ENCODE results near the gene CLEC16A.
"Not testable (repeated sequence)": the region's sequence is repeated elsewhere in the genome, so short reads cannot be mapped to it uniquely, and the experiment has no call there.

The CLEC16A gene

DNA sequence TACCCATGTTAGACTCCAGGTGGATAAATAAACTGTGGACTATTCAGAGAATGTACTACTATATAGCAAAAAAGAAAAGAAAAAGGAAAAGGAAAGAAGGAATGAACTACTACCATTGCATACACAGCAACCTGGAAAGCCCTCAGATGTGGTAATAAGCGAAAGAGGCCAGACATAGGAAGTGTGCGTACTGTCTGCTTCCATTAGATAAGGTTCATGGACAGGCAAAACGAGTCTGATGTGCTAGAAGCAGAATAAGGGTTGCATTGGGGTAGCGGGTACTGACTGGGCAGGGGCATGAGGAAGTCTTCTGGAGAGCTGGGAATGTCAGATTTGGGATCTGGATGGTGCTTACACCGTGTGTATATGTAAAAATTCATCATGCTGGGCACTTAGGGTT lies 21.8 kb downstream of the CLEC16A start:
- DNase-seq (ENCODE audit: low spot score) = no peak

DNA sequence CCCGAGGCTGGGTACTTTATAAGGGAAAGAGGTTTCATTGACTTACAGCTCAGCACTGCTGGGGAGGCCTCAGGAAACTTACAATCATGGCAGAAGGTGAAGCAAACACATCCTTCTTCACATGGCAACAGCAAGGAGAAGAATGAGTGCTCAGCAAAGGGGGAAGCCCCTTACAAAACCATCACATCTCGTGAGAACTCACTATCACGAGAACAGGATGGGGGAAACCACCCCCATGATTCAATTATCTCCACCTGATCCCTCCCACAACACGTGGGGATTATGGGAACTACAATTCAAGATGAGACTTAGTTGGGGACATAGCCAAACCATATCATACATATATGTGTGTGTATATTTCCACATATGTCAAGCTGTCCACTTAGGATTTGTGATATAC lies 22.2 kb downstream of the CLEC16A start:
- not testable (repeated sequence) for DNase-seq (ENCODE audit: low spot score)

DNA sequence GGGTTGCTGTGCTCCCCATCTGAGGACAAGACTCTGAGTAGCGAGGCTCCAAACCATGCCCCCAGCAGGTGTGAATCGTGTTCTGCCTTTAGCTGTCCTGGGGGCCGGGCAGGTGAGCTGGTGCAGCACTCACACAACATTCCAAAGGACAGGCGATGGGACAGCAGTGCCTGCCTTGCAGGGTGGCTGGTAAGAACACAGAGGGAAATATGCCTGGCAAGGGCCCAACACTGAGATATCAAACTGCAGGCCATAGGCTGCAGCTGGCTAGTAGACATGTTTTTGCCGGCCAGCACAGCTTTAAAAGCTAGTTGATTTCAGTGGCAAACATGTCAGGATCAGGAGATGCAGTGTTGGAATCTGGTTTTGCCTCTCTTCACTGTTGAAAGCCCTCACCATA lies 23.6 kb downstream of the CLEC16A start:
- DNase-seq (ENCODE audit: low spot score) = no peak

DNA sequence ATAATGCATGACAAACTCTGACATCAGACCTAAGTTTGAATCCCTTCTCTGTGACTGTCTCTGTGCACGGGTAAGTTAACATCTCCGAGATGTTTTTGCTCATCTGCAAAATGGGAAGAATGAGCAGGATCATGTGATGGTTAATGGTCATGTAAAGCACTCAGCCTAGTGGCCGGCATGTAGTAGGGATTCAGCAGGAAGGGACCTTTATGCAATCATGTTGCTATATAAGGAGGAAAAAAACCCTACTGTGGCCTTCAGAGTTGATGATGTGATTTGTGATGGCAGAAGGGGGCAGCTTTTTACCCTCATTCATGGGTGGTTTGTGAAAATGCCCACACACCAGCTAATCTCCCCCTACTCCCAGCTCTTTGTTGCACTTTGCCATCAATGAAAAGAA lies 24.1 kb downstream of the CLEC16A start:
- DNase-seq (ENCODE audit: low spot score) = no peak

DNA sequence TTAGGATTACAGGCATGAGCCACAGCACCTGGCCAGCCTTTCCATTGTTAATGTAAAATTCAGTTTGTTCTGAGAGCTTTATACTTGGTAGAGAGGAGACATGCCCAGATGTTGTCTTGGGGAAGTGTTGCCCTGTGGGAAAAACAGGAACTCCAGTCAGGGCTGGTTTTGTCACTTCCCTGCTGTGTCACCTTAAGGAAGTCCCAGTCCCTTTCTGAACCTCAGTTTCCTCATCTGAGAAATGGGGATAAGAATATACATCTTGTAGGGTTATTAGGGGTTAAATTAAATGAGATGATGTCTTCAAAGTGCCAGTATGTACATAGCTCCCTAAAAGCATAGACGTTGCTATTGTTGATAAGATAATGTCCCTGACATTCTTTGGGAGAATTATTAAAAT lies 25.3 kb downstream of the CLEC16A start:
- DNase-seq (ENCODE audit: low spot score) = no peak

DNA sequence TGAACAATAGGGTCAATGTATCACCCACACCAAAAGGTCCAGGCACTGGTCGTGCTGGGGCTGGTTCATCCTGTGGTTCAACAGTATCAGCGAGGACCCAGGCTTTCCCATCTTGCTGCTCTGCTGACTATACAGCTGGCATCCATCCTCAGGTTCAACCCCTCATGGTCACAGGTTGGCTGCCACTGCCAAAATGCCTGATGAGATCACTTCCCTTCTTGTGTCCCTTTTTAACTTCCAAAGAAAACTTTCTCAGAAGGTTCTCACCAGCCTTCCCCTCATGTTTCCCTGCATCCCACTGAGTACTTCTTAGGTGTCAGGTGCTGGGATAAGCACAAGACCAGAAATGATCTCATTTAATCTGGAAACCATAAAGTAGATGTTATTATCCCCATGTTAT lies 25.7 kb downstream of the CLEC16A start:
- DNase-seq (ENCODE audit: low spot score) = no peak

DNA sequence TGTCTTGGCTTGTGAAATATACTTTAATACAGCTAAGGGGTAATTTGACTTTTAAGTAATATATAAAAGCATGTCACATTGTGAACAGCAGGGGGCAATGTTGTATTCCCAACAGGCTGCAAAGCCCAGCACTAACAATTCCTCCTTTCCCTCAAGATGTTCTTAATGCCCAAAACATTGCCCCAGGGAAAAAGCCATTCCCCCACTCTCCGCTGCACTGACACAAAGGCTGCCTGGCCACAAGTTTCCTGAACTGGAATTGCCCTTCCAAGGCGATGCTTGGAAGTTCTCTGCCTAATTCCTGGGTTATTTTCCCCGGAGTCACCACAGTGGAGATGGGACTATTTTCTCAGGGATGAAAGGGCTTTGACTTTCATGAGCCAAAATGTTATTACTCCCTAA lies 27.2 kb downstream of the CLEC16A start:
- peak; percentile 75 for DNase-seq (ENCODE audit: low spot score)

DNA sequence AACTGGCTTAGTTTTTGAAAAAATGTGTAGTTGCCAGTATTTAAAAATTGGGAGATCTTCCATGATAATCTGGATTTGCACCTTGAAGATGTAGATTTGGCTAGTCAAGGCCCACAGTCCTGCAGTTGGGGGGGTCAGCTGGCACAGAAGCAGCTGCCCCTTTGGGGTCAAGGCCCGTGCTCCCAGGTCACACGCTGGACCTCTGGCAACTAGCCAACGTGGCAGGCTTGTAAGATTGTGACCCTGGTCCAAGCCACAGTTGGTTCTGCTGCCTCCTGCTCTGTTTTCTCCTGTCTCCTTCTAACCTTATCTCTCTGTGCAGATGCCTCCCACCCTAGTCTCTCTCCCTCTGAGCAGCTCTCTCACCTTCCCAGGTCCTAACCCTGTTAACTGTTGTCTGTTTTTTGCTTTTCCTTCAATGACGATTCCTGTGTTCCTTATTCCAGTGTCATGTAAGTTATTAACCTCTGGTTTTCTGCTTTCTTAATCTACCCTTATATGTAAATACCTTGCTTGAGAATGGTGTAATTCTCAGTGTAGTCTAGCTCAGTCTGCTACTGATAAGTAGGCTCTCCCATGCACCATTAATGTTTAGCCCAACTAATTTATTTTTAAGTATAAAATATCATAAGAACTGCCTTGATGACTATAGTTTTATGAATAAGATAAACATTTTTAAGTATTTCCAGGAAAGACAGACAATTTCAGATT lies 27.9 kb downstream of the CLEC16A start:
- no peak for DNase-seq (ENCODE audit: low spot score)

DNA sequence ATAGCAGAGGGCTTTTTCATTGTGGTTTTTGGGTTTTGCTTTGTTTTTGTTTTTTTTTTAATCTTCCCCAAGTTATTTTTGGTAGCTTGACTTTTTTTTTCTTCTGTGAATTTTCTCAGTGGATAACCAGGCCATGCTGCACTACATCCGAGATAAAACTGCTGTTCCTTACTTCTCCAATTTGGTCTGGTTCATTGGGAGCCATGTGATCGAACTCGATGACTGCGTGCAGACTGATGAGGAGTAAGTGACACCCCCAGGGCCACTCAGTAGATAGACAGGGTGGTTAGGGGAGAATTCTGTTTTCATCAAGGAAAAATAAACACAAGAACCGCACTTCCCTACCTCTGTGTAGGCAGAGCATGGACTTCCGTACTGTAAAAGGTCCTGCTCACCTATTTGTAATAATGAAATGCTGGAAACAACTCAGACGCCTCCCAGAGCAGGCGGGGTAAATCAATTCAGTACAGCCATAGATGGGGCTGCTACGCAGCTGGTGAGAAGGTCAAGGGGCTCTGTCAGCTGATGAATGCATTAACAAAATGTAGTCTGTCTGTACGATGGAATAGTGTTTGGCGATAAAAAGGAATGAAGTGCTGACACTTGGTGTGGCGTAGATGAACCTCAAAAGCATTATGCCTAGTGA lies 28.6 kb downstream of the CLEC16A start:
- no peak for DNase-seq (ENCODE audit: low spot score)

DNA sequence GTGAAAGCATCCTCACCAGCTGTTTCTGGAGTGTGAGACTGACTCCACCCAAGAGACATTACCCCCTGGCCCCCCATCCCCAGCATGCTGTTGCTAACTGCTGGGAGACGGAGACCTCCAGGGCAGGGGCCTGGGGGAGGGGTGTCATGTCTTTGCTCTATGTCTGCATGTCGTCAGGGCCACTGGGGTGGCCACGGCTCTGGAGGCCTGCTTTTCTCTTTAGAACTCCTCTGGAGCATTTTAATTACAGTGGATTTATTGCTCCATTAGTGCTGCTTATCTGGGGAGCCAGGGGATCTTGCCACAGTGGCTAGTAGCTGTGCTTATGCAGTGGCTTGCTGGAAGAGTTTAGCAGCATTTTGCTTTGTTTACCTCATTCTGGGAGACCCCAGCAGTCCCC lies 32.3 kb downstream of the CLEC16A start:
- no peak for DNase-seq (ENCODE audit: low spot score)

DNA sequence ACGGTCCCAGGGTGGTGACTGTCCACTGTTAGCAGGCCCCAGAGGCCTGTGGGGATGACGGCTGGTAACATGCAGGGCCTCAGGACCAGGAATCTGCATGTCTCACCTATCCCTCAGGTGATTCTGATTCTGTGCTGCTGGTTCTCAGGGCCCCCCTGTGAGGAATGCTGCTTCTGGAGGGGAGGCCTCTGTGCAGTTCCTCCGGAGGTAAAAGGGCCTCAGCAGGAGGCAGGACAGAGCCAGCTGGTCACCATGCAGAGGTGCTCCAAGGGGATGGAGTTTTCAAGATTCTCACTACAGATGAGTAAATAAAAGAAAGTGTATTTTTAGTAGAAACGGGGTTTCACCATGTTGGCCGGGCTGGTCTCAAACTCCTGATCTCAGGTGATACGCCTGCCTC lies 33.8 kb downstream of the CLEC16A start:
- no peak for DNase-seq (ENCODE audit: low spot score)

DNA sequence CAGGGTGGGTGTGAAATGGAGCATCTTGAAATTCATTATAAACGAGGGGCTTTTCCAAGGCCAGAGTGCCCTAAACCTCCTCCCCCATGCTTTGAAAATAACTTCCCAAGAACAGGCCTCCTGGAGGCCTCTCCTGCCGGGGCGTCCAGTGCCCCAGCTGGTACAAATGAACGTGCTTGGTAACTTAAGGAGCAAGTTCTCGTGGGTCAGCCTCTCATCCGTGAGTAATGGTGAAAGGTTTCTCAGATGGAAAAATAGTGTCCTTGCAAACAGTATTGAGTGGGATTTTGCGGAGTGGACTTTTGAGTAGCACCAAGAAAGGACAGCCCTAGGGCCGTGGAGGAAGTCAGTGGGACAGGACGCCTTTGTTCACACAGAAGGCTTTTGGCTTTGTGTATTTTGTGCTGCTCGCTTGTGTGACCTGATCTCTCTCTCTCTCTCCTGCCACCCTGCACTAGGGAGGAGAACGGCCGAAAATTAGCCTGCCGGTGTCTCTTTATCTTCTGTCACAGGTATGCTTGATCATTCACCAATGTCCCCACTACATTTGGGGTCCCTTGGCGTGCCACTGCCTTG lies 34.6 kb downstream of the CLEC16A start:
- no peak for DNase-seq (ENCODE audit: low spot score)

DNA sequence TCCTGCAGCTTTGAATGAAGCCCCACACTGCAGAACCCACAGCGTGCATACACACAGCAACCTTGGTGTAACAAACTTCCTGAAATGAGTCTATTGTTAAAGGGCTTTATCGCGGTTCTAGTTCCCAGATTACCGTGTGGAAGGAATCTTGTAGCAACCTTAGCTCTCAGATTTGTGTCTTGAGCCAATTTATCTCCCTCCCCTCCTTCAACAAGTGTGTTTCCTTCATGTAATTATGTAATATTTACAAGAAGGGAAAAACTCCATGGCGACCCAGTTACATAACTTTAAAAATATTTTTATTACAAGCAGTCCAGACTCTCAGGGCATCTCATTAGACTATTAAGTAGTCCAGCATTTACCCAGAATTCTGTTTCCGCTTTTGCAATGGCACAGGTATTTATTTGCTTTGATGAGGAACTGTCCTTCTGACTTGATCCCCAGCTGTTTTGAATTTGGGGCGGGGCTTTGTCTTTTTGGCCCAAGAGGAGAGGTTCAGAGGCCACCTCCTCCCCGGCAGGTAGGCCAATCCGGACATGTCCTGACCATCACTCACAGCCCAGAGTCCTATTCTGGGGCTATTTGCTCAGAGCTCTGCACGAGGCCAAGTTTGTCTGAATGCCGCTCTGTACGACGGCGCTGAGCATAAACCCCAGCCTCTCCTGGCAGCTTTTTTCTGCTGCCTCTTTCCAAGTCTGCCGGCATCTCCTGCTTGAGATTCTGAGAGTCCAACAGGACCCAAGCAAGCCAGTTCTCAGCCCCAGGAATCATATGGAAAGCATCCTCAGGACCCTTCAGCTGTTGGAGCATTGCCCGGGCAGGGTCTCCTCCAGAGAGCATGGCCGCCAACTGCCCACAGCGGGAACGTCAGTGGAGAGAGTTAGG lies 35.6 kb downstream of the CLEC16A start:
- DNase-seq (ENCODE audit: low spot score) = peak; percentile 71

DNA sequence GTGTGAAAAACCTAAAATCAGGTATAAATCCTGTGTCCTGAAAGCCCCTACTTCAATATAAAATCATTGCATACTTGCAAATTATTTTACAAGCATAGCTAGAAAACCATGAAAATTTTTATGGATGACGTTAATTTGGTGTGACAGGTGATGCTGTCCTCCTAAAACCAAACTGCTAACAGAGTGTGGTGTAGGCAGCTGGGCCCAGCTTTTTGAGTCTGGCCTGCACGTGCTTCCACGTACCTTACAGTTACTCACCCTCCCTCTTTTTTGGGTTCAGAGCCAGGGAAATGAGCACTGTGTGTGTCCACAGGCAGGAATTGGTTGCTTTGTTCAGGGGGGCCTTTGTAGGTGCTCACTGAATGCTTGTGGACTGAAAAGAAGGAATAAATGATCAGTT lies 36.4 kb downstream of the CLEC16A start:
- no peak for DNase-seq (ENCODE audit: low spot score)

DNA sequence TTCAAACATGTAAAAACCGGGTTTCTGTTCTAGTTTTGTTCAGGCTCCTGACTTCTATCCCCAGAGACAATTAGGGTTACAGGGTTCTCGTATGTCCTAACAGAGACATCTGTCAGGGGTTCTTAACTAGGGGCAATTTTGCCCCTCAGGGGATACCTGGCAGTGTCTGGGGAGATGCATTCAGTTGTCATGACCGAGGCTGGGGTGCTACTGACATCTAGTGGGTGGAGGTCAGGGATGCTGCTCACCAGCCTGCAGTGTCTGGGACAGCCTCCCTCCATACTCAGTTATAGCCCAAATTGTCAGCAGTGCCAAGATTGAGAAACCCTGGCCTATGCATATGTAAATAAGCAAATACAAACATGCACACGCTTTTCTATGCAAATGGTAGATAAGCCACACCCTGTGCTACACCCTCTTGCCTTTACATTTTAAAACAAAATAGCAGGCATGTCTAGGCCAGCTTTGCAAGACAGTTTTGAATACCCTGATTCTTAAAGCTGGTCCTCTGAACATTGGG lies 37.4 kb downstream of the CLEC16A start:
- no peak for DNase-seq (ENCODE audit: low spot score)

DNA sequence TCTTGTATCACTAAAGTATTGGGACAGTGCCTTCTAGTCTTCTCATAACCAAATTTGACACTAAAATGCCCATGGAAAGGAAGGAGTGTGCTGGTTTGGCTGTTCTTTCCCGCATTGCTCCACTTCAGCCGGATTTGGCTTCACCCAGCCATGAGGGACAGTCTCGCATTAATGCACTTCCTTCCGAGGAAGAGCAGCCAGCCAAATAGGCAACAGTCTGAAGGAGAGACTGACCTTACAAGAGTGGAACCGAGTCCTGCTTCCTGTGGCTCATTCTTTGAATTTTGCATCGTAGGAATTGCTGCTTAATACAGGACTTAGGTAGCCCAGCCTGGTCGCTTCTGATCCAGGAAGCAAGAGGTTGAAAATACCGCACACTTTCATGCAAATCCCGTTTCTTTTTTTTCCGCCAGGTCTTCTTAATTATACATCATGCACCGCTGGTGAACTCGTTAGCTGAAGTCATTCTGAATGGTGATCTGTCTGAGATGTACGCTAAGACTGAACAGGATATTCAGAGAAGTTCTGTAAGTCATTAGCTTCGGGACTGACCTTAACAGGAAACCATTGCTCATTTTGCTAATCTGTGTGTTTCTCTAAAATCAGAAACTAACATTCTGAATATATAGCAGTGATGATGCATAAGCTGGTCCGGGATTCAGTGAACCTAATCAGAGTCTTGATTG lies 38.2 kb downstream of the CLEC16A start:
- DNase-seq (ENCODE audit: low spot score) = no peak

DNA sequence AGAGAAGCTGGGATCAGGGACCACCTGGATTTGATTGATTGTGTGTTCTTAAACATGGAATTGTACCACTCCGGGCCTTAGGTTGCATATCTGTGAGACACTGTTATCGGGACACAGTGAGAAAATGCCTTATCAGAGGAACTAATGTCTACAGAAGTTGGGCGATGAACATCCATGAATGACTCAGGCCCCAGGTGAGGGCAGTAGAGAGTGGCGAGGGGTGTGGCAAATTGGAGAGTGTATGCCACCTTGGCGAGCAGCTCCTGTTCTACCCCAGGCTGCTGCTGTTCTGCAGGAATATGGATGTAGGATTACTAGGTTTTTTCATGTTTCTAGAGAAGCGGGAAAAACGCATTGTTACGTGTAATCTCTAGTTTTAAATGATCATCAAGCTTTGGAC lies 38.8 kb downstream of the CLEC16A start:
- no peak for DNase-seq (ENCODE audit: low spot score)

DNA sequence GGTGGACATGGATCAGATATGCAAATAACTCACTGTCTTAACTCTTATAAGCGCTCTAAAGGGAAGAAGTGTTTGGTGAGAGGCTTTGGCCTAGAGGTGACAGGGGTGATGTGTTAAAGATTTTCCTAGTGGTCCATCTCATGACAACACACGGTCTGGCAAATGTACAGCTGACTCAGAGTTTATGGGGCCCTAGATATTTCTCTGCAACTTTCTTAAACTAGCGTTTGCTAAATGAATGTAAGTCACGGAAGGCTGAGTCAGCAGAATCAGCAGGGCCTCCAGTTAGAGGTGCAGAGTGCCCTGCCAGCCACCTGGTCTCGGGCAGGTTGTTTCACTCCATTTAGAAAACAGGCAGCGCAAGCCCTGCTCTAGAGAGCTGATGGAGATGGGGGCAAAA lies 40.1 kb downstream of the CLEC16A start:
- DNase-seq (ENCODE audit: low spot score) = no peak

DNA sequence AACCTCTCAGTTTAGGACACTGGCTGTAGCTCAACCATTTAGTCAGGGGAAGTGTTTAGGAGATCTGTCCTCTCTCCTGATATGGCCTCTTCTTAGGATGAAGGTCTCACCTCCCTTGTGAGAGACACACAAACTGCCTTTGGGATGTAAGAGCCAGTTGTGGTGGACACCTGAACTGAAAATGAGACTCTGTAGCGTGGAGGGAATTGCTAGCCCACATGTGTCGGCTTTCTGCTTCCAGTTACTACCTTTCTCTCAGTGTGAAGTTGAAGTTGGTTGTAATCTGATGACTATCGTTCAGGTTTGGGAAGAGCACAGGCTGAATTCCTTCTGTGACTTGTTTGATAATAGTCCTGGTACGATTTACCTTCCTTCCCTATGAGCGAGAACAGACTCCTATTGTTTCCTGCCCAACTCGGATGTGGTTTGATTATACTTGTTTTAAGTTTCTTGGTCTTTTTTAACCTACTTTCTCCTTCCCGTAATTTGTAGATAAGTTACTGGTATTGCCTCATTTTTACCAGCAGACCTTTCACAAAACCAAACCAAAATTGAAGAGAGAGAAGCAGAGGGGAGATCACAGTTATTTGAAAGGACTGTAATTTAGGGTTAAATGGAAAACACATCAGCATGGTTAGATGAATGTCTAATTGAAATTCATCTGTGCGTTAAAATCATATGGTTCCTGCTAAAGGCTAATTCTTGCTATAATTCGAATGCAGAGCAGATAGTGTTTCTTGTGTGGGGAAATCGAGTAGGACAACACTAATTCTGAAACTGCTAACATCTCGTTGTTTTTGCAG lies 43.2 kb downstream of the CLEC16A start:
- DNase-seq (ENCODE audit: low spot score) = no peak

DNA sequence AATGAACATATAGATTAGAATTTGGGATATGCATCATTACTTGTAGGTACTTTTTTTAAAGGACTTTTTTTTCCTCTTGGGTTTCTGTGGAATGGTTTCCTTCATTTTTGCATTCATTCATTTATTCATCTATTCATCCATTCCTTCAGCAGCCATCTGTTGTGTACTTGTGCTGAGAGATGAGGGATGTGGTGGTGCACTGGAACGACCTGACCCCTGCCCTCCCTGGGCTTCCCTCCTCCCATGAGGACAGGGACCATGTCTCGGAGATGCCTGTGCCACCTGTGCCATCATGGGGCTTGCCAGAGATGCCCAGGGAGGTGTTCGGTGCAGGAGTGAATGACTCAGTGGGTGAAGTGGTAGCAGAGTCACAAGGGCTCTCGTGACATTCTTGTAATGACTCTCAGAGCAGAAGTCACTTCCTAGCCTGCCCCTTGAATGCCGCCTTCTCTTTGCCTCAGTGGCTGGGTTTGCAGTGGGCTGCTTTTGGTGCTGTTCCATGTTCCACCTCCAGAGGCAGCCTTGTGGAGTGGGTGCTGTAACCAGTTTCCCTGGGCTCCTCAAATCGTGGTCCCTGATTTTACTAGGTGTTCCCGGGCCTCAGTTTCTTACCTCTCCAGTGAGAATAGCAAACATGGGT lies 43.9 kb downstream of the CLEC16A start:
- DNase-seq (ENCODE audit: low spot score) = no peak
